Stimulated activated CD8-positive, alpha-beta memory T cell treated with anti-CD3 and anti-CD28 coated beads, Interleukin-7, amount 100 ng/mL, for 1 hour (primary cell): ENCODE measurements around the gene RBMS1.

Experiments used
- DNase-seq, 2 donors: peaks; one replicate each; pipeline ENCODE4 v3.0.0-alpha.2; 2020; ENCODE audit warnings: low read depth in 2 of 2

RBMS1 gene

GRCh38 chr2:160334028-160334741 lies 159.4 kb downstream of the RBMS1 start:
- no peak for DNase-seq

GRCh38 chr2:160333324-160334027 lies 160.1 kb downstream of the RBMS1 start:
- DNase-seq: no peak

- DNase-seq: no peak
Measured at GRCh38 chr2:160332318-160332717, 161.3 kb downstream of the RBMS1 start.

- no peak for DNase-seq
Measured at GRCh38 chr2:160331258-160332025, 162.2 kb downstream of the RBMS1 start.

- no peak for DNase-seq
Measured at GRCh38 chr2:160328811-160329527, 164.6 kb downstream of the RBMS1 start.

GRCh38 chr2:160326786-160327185 lies 166.8 kb downstream of the RBMS1 start:
- no peak for DNase-seq

- DNase-seq: no peak
Measured at GRCh38 chr2:160325418-160325817, 168.2 kb downstream of the RBMS1 start.

GRCh38 chr2:160324917-160325316 lies 168.7 kb downstream of the RBMS1 start:
- no peak for DNase-seq

GRCh38 chr2:160324161-160324800 lies 169.3 kb downstream of the RBMS1 start:
- DNase-seq: peak in 1 of 2 donors; percentile 27

- no peak for DNase-seq
Measured at GRCh38 chr2:160322320-160322719, 171.3 kb downstream of the RBMS1 start.

- DNase-seq: no peak
Measured at GRCh38 chr2:160321006-160321405, 172.6 kb downstream of the RBMS1 start.

GRCh38 chr2:160319700-160320099 lies 173.9 kb downstream of the RBMS1 start:
- DNase-seq: no peak

- DNase-seq: no peak
Measured at GRCh38 chr2:160318218-160318617, 175.4 kb downstream of the RBMS1 start.

- no peak for DNase-seq
Measured at GRCh38 chr2:160317181-160318099, 176.2 kb downstream of the RBMS1 start.

GRCh38 chr2:160315337-160315736 lies 178.3 kb downstream of the RBMS1 start:
- DNase-seq: no peak

GRCh38 chr2:160310118-160310828 lies 183.3 kb downstream of the RBMS1 start:
- DNase-seq: no peak

- DNase-seq: no peak
Measured at GRCh38 chr2:160309585-160309984, 184.0 kb downstream of the RBMS1 start.

- DNase-seq: no peak
Measured at GRCh38 chr2:160308915-160309314, 184.7 kb downstream of the RBMS1 start.

GRCh38 chr2:160308476-160308875 lies 185.1 kb downstream of the RBMS1 start:
- no peak for DNase-seq

GRCh38 chr2:160306985-160307384 lies 186.6 kb downstream of the RBMS1 start:
- no peak for DNase-seq
